Breast epithelium (tissue), 4 donors: Measurements from ENCODE around the gene MTUS2. TPM values are rescaled to one million over a fixed set of nuclear protein-coding genes. Genes with fewer than 3 reads are reported as not detected.

Experiments
- DNase-seq, 2 donors: peaks; one replicate each; pipeline ENCODE4 v3.0.0-alpha.2; 2019; ENCODE audit warnings: low spot score in 2 of 2
- H3K27ac ChIP-seq, 2 donors: fragments of 200-600 bp; sonication (generic) in 1 of 2; one replicate each; pipeline ENCODE4 v1.5.1; 2016 to 2019; ENCODE audit warnings: mild to moderate bottlenecking in 1 of 2
- H3K27me3 ChIP-seq, 2 donors: fragments of 200-600 bp; sonication (generic) in 1 of 2; one replicate each; pipeline versions ENCODE4 v1.5.1 to v1.6.0; 2017 to 2019; ENCODE audit warnings: control low read depth in 1 of 2, mild to moderate bottlenecking in 1 of 2
- H3K36me3 ChIP-seq: fragments of 200-600 bp; one replicate; pipeline ENCODE4 v1.5.1; 2019
- H3K4me1 ChIP-seq, 2 donors: fragments of 200-600 bp; sonication (generic); one replicate each; pipeline ENCODE4 v1.5.1; 2016 to 2019; ENCODE audit warnings: control low read depth in 1 of 2
- H3K4me3 ChIP-seq, 3 donors: fragments of 200-600 bp; sonication (generic); 1 replicate in 2 of 3; 2 replicates in 1 of 3; pipeline ENCODE4 v1.5.1; 2016 to 2019; ENCODE audit warnings: mild to moderate bottlenecking in 3 of 3, moderate library complexity in 2 of 3
- H3K9me3 ChIP-seq, 2 donors: fragments of 200-600 bp; sonication (generic) in 1 of 2; one replicate each; pipeline ENCODE4 v1.5.1; 2016 to 2019; ENCODE audit warnings: control low read depth in 1 of 2
- CTCF ChIP-seq, 3 donors: fragments of 450-650 bp; IDR thresholded peaks; one replicate each; pipeline ENCODE4 v1.5.1; 2016 to 2017; ENCODE audit warnings: antibody characterized with exemption in 3 of 3, mild to moderate bottlenecking in 3 of 3, moderate library complexity in 3 of 3
- POLR2A ChIP-seq: fragments of 450-650 bp; IDR thresholded peaks from one replicate; pipeline ENCODE4 v1.6.1; 2016; ENCODE audit warnings: antibody characterized with exemption, mild to moderate bottlenecking, moderate library complexity
- POLR2AphosphoS5 ChIP-seq, 3 donors: sonication (generic); formaldehyde crosslinking; IDR thresholded peaks; one replicate each; pipeline ENCODE4 v1.6.1; 2017; ENCODE audit warnings: antibody characterized with exemption in 3 of 3
- intact Hi-C: fragments of 100-400 bp; cut with DNase I; formaldehyde crosslinking; loops from one replicate; pipeline ENCODE4 v1.15.1; 2023; ENCODE audit warnings: low total_unique reads
- total RNA-seq, 3 donors: library from RNA; depleted of rRNA; stranded (reverse); fragments of >200 nt; gene quantifications; one replicate each; pipeline ENCODE4 v1.1.0, GENCODE V29; 2016

MTUS2 gene
- total RNA-seq, 3 donors from 2014 or later = under 0.01 to 1.0 TPM; not detected in 1

GRCh38 chr13:28964803-28965202 lies 144.7 kb downstream of the MTUS2 start:
- intact Hi-C loops = no loop called here
- no peaks in the 10 kb centered on the region for H3K27me3 ChIP-seq
- H3K4me1 ChIP-seq = no peaks in the 10 kb centered on the region
- H3K36me3 ChIP-seq = no peaks in the 10 kb centered on the region
- no peak overlapping the region for H3K27ac ChIP-seq
- TF ChIP-seq POLR2A = no peak
- TF ChIP-seq POLR2AphosphoS5 (IDR thresholded peaks at IDR 0.05) = no peak
- TF ChIP-seq CTCF (IDR thresholded peaks at IDR 0.05) = no peak
- H3K4me3 ChIP-seq = no peak overlapping the region
- no peaks in the 10 kb centered on the region for H3K9me3 ChIP-seq
- no peak for DNase-seq

GRCh38 chr13:28967029-28967915 lies 147.1 kb downstream of the MTUS2 start:
- intact Hi-C loops = no loop called here

GRCh38 chr13:28976195-28976594 lies 156.1 kb downstream of the MTUS2 start:
- DNase-seq = no peak
- TF ChIP-seq POLR2AphosphoS5 (IDR thresholded peaks at IDR 0.05) (no peak), POLR2A (no peak), CTCF (IDR thresholded peaks at IDR 0.05) (no peak)
- intact Hi-C loops = no loop called here
- H3K27ac ChIP-seq = no peak overlapping the region
- H3K4me3 ChIP-seq = no peak overlapping the region
- H3K27me3 ChIP-seq = no peaks in the 10 kb centered on the region
- H3K36me3 ChIP-seq = no peaks in the 10 kb centered on the region
- H3K9me3 ChIP-seq = no peaks in the 10 kb centered on the region
- no peaks in the 10 kb centered on the region for H3K4me1 ChIP-seq

More at GRCh38 chr13:28967029-28967915, 147.1 kb downstream of the MTUS2 start:
- H3K4me1 ChIP-seq = no peaks in the 10 kb centered on the region
- H3K27ac ChIP-seq = no peak overlapping the region
- H3K9me3 ChIP-seq = no peaks in the 10 kb centered on the region
- no peak for DNase-seq
- H3K36me3 ChIP-seq = no peaks in the 10 kb centered on the region
- no peak for TF ChIP-seq POLR2AphosphoS5 (IDR thresholded peaks at IDR 0.05)
- no peak overlapping the region for H3K4me3 ChIP-seq
- no peaks in the 10 kb centered on the region for H3K27me3 ChIP-seq

GRCh38 chr13:28976636-28977035 lies 156.5 kb downstream of the MTUS2 start:
- intact Hi-C loops = no loop called here
- H3K4me1 ChIP-seq = no peaks in the 10 kb centered on the region
- no peaks in the 10 kb centered on the region for H3K36me3 ChIP-seq
- no peaks in the 10 kb centered on the region for H3K9me3 ChIP-seq
- H3K27me3 ChIP-seq = no peaks in the 10 kb centered on the region
- no peak overlapping the region for H3K4me3 ChIP-seq
- no peak for DNase-seq
- H3K27ac ChIP-seq = no peak overlapping the region
- no peak for TF ChIP-seq POLR2AphosphoS5 (IDR thresholded peaks at IDR 0.05)
- TF ChIP-seq POLR2A = no peak
- no peak for TF ChIP-seq CTCF (IDR thresholded peaks at IDR 0.05)

- Histone ChIP-seq H3K36me3 (no peaks in the 10 kb centered on the region), H3K9me3 (no peaks in the 10 kb centered on the region), H3K27me3 (no peaks in the 10 kb centered on the region), H3K27ac (no peak overlapping the region), H3K4me1 (no peaks in the 10 kb centered on the region), H3K4me3 (no peak overlapping the region)
- intact Hi-C loops = no loop called here
- no peak for DNase-seq
- TF ChIP-seq POLR2A (no peak), CTCF (IDR thresholded peaks at IDR 0.05) (no peak)
These were observed 158.4 kb downstream of the MTUS2 start for GRCh38 chr13:28978574-28978973.
